ENCODE data around the gene CLCN7.

- TF ChIP-seq CTCF (IDR thresholded peaks at IDR 0.05) (no peak), POLR2A (IDR thresholded peaks at IDR 0.05) (no peak)
These were observed 33.8 kb upstream of the CLCN7 start for GRCh38 chr16:1508494-1509187.

All from thyroid gland (tissue), 4 donors.